ENCODE measurements around the gene LRMDA. TPM values are rescaled to one million over a fixed set of nuclear protein-coding genes. Genes with fewer than 3 reads are reported as not detected.

The LRMDA gene
- polyA plus RNA-seq, 1 donor (not counting 4 experiments of a cell fraction or from before 2014, with no cell fraction given) = not detected

DNA sequence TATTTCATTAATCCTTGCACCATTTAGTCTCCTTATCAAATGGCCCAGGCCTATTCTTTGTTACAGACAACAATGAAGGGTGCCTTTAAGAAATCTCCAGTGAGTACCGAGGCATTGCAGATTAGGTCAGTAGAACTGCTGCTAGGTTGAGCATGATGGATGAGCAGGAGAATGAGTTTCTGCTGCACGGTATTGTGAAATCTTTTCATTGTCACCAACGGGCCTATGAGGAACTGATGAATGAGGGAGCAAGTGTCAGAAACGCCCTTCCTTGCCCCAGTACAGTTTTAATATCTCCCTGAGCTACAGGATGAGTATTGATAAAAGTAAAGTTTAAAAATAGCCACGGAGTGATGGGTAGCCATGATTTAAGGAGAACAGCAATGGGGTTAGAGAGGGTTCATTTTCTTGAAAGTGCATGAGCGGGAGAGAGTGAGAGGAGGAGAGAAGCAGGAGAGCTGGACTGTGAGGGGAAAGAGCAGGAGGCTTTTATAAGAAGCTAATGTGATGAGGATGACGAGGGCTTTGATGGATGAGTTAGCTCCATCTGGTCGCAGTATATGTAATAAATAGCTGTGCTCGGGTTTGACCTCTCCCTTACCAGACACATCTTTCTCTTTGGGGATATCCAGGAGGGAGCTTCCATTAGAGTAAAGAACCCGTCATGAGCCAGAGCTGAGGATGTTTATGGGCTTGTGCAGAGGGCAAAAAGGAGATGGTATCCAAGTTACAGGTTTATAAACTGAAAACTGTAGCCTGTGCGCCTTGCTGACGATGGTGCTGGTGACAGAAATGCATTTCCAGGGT lies 526.1 kb downstream of the LRMDA start:
- Histone ChIP-seq H4K20me1 (ENCODE audit: control insufficient read depth, extremely low read depth, insufficient read depth, low read length) (no peaks in the 10 kb centered on the region), H2AFZ (ENCODE audit: control insufficient read depth, low read length) (no peak overlapping the region), H3K36me3 (ENCODE audit: control insufficient read depth in 2 of 2, extremely low read depth in 1 of 2, insufficient read depth in 2 of 2, low read length in 2 of 2) (no peaks in the 10 kb centered on the region), H3K4me2 (ENCODE audit: control insufficient read depth, extremely low read depth, insufficient read depth, low read depth, low read length) (no peak overlapping the region), H3K4me3 (ENCODE audit: control insufficient read depth in 2 of 3, extremely low read depth in 1 of 3, insufficient read depth in 2 of 3, low read depth in 1 of 3, low read length in 3 of 3) (no peak overlapping the region), H3K4me1 (ENCODE audit: control insufficient read depth, extremely low read depth, insufficient read depth, low read length) (no peaks in the 10 kb centered on the region), H3K9ac (ENCODE audit: control insufficient read depth, extremely low read depth, insufficient read depth, low read length) (no peak overlapping the region), H3K27ac (ENCODE audit: control insufficient read depth, insufficient read depth, low read length) (no peak overlapping the region), H3K9me1 (ENCODE audit: control insufficient read depth, extremely low read depth, insufficient read depth, low read length) (no peaks in the 10 kb centered on the region), H3K27me3 (ENCODE audit: control insufficient read depth, extremely low read depth, insufficient read depth, low read length) (no peaks in the 10 kb centered on the region), H3K9me3 (ENCODE audit: control insufficient read depth, low read depth, low read length) (no peaks in the 10 kb centered on the region), H3K79me2 (ENCODE audit: control insufficient read depth, insufficient read depth, low read length) (no peaks in the 10 kb centered on the region)
- dilution Hi-C loops (cut with MboI; ENCODE audit: extremely low pct_ligation_motif_present, low sequenced_read_pairs) = no loop called here
- no peak for FAIRE-seq
- DNase-seq (ENCODE audit: low read depth, low spot score) = no peak
- no peak for TF ChIP-seq CTCF (optimal IDR thresholded peaks at IDR 0.05 in 1 of 3, IDR thresholded peaks at IDR 0.05 in 1 of 3, conservative IDR thresholded peaks at IDR 0.05 in 1 of 3; ENCODE audit: extremely low read depth in 1 of 3, insufficient read depth in 2 of 3, low read length in 3 of 3)
- no peak for TF ChIP-seq EZH2 (IDR thresholded peaks at IDR 0.05; ENCODE audit: low read length)

GRCh38 chr10:75959209-75959608 lies 527.8 kb downstream of the LRMDA start:
- H3K4me2 ChIP-seq (ENCODE audit: control insufficient read depth, extremely low read depth, insufficient read depth, low read depth, low read length) = no peak overlapping the region
- no peaks in the 10 kb centered on the region for H3K9me3 ChIP-seq (ENCODE audit: control insufficient read depth, low read depth, low read length)
- FAIRE-seq (peak; percentile 62), DNase-seq (ENCODE audit: low read depth, low spot score) (peak; percentile 57)
- H2AFZ ChIP-seq (ENCODE audit: control insufficient read depth, low read length) = no peak overlapping the region
- dilution Hi-C loops (cut with MboI; ENCODE audit: extremely low pct_ligation_motif_present, low sequenced_read_pairs) = no loop called here
- H3K27me3 ChIP-seq (ENCODE audit: control insufficient read depth, extremely low read depth, insufficient read depth, low read length) = no peaks in the 10 kb centered on the region
- H3K27ac ChIP-seq (ENCODE audit: control insufficient read depth, insufficient read depth, low read length) = no peak overlapping the region
- H3K9me1 ChIP-seq (ENCODE audit: control insufficient read depth, extremely low read depth, insufficient read depth, low read length) = no peaks in the 10 kb centered on the region
- H3K4me3 ChIP-seq (ENCODE audit: control insufficient read depth in 2 of 3, extremely low read depth in 1 of 3, insufficient read depth in 2 of 3, low read depth in 1 of 3, low read length in 3 of 3) = no peak overlapping the region
- TF ChIP-seq EZH2 (IDR thresholded peaks at IDR 0.05; ENCODE audit: low read length) = no peak
- no peak for TF ChIP-seq CTCF (optimal IDR thresholded peaks at IDR 0.05 in 1 of 3, IDR thresholded peaks at IDR 0.05 in 1 of 3, conservative IDR thresholded peaks at IDR 0.05 in 1 of 3; ENCODE audit: extremely low read depth in 1 of 3, insufficient read depth in 2 of 3, low read length in 3 of 3)
- H3K4me1 ChIP-seq (ENCODE audit: control insufficient read depth, extremely low read depth, insufficient read depth, low read length) = no peaks in the 10 kb centered on the region
- no peaks in the 10 kb centered on the region for H3K36me3 ChIP-seq (ENCODE audit: control insufficient read depth in 2 of 2, extremely low read depth in 1 of 2, insufficient read depth in 2 of 2, low read length in 2 of 2)
- no peak overlapping the region for H3K9ac ChIP-seq (ENCODE audit: control insufficient read depth, extremely low read depth, insufficient read depth, low read length)
- H4K20me1 ChIP-seq (ENCODE audit: control insufficient read depth, extremely low read depth, insufficient read depth, low read length) = no peaks in the 10 kb centered on the region
- no peaks in the 10 kb centered on the region for H3K79me2 ChIP-seq (ENCODE audit: control insufficient read depth, insufficient read depth, low read length)

All from keratinocyte (primary cell).